A549 (cell line): Measurements from ENCODE around the gene LATS2. TPM values are rescaled to one million over a fixed set of nuclear protein-coding genes. Genes with fewer than 3 reads are reported as not detected.

Experiments used
- ATAC-seq, 2 experiments: fragments of 200-7000 bp in 1 of 2; fragments of >200 bp in 1 of 2; cut with Nextera tagmentation in 1 of 2; cut with Tn5 transposase in 1 of 2; 3 replicates each; pipeline versions ENCODE4 v1.8.0 to v1.9.1; 2018 to 2020; ENCODE audit warnings: mild to moderate bottlenecking in 1 of 2, moderate library complexity in 1 of 2
- CTCF ChIA-PET: fragments of 300-600 bp; sonication (Branson Sonifier 250); formaldehyde crosslinking; extraction: SDS; loops from one replicate; lab custom pipeline; 2021; ENCODE audit warnings: antibody characterized with exemption, inconsistent platforms; lab: Yijun Ruan, JAX
- POLR2A ChIA-PET: fragments of 350-600 bp; formaldehyde crosslinking; extraction: SDS; loops from one replicate; lab custom pipeline; 2021; ENCODE audit warnings: antibody characterized with exemption, inconsistent platforms; lab: Yijun Ruan, JAX
- DNase-seq, 2 experiments: peaks; one replicate each; pipeline versions ENCODE4 v3.0.0 to v3.0.0-alpha.2; 2011 to 2016; ENCODE audit warnings: low read depth in 1 of 2, low spot score in 1 of 2
- FAIRE-seq: peaks from 2 replicates; lab custom pipeline; 2011; peaks lifted over from hg19 to GRCh38; lab: Jason Lieb, UNC
- H3K27ac ChIP-seq, 2 experiments: fragments of >200 bp; sonication (Bioruptor Twin); formaldehyde crosslinking; 3 replicates each; pipeline ENCODE4 v1.5.1; 2016 to 2017
- H3K4me1 ChIP-seq: fragments of >200 bp; sonication (Bioruptor Twin); formaldehyde crosslinking; 3 replicates; pipeline ENCODE4 v1.6.1; 2016
- H3K4me2 ChIP-seq: fragments of >200 bp; sonication (Bioruptor Twin); formaldehyde crosslinking; 3 replicates; pipeline ENCODE4 v1.6.1; 2016
- H3K4me3 ChIP-seq: fragments of >200 bp; sonication (Bioruptor Twin); formaldehyde crosslinking; 3 replicates; pipeline ENCODE4 v1.5.1; 2016
- H3K9me3 ChIP-seq: fragments of >200 bp; sonication (Bioruptor Twin); formaldehyde crosslinking; 3 replicates; pipeline ENCODE4 v1.6.1; 2016
- CBX2 ChIP-seq: fragments of 200-600 bp; sonication (generic); IDR thresholded peaks from 2 replicates; pipeline ENCODE4 v1.6.1; 2016; ENCODE audit warnings: low read depth, mild to moderate bottlenecking, borderline replicate concordance
- CHD4 ChIP-seq: fragments of 200-600 bp; sonication (generic); IDR thresholded peaks from 2 replicates; pipeline ENCODE4 v1.6.1; 2016; ENCODE audit warnings: antibody characterized with exemption, mild to moderate bottlenecking, borderline replicate concordance
- EHF ChIP-seq: fragments of 250-450 bp; sonication (Bioruptor Pico); IDR thresholded peaks from 2 replicates; pipeline ENCODE4 v1.5.0; 2020; ENCODE audit warnings: mild to moderate bottlenecking
- ESRRA ChIP-seq: fragments of 150-350 bp; IDR thresholded peaks from 2 replicates; pipeline ENCODE4 v1.6.1; 2014; ENCODE audit warnings: mild to moderate bottlenecking, low read length, borderline replicate concordance
- HDAC2 ChIP-seq: fragments of 200-600 bp; sonication (generic); IDR thresholded peaks from 2 replicates; pipeline ENCODE4 v1.6.1; 2016
- HEYL ChIP-seq: fragments of 250-450 bp; sonication (Bioruptor Pico); IDR thresholded peaks from 2 replicates; pipeline ENCODE4 v1.8.0; 2021; ENCODE audit warnings: mild to moderate bottlenecking, moderate library complexity
- JUNB ChIP-seq: fragments of >200 bp; sonication (Bioruptor Twin); formaldehyde crosslinking; IDR thresholded peaks from 2 replicates; pipeline ENCODE4 v1.6.1; 2016
- MAFK ChIP-seq: fragments of 450-650 bp; IDR thresholded peaks from 2 replicates; pipeline ENCODE4 v1.6.1; 2014; ENCODE audit not compliant: partially characterized antibody
- MAZ ChIP-seq: fragments of 150-350 bp; IDR thresholded peaks from 2 replicates; pipeline ENCODE4 v1.6.1; 2014; ENCODE audit warnings: antibody characterized with exemption, low read depth, low read length, borderline replicate concordance
- MYC ChIP-seq: IDR thresholded peaks from 2 replicates; pipeline ENCODE4 v1.6.1; 2012; ENCODE audit warnings: mild to moderate bottlenecking, inconsistent platforms, low read length, improper control_type of control experiment, borderline replicate concordance
- NFE2L2 ChIP-seq: fragments of 150-350 bp; conservative IDR thresholded peaks from 2 replicates; pipeline ENCODE4 v1.6.1; 2014; ENCODE audit warnings: low read length
- NR3C1 ChIP-seq: fragments of >200 bp; sonication (Bioruptor Twin); formaldehyde crosslinking; IDR thresholded peaks from 3 replicates; pipeline ENCODE4 v1.6.1; 2017
- POLR2AphosphoS2 ChIP-seq: conservative IDR thresholded peaks from 2 replicates; pipeline ENCODE4 v1.6.1; 2012; ENCODE audit warnings: low read length, improper control_type of control experiment, inconsistent platforms
- RAD21 ChIP-seq, 2 experiments: fragments of >200 bp in 1 of 2; sonication (Bioruptor Twin) in 1 of 2; formaldehyde crosslinking in 1 of 2; IDR thresholded peaks in 1 of 2; conservative IDR thresholded peaks in 1 of 2; 2 replicates in 1 of 2; 3 replicates in 1 of 2; pipeline ENCODE4 v1.6.1; 2012 to 2018; ENCODE audit warnings: inconsistent platforms in 1 of 2
- RARB ChIP-seq: fragments of 250-450 bp; sonication (Bioruptor Pico); IDR thresholded peaks from 2 replicates; pipeline ENCODE4 v1.8.0; 2021; ENCODE audit warnings: mild to moderate bottlenecking, moderate library complexity
- RFX5 ChIP-seq: fragments of 450-650 bp; IDR thresholded peaks from 2 replicates; pipeline ENCODE4 v1.7.1; 2014; ENCODE audit warnings: antibody characterized with exemption, mild to moderate bottlenecking, moderate library complexity
- SMC3 ChIP-seq: fragments of >200 bp; sonication (Bioruptor Twin); formaldehyde crosslinking; IDR thresholded peaks from 3 replicates; pipeline ENCODE4 v1.6.1; 2018; ENCODE audit warnings: inconsistent platforms
- ZC3H11A ChIP-seq: fragments of 450-650 bp; IDR thresholded peaks from 2 replicates; pipeline ENCODE4 v1.6.1; 2014; ENCODE audit warnings: antibody characterized with exemption, mild to moderate bottlenecking
- ZFP36 ChIP-seq: fragments of 450-650 bp; IDR thresholded peaks from 2 replicates; pipeline ENCODE4 v1.6.1; 2014; ENCODE audit warnings: borderline replicate concordance; ENCODE audit not compliant: partially characterized antibody
- WGBS: methylation state at CpG from one replicate; pipeline ENCODE4 v1.1.6; 2017; ENCODE audit errors: missing lambda C conversion rate; 5-methylcytosine and 5-hydroxymethylcytosine counted together
- polyA plus RNA-seq, 4 experiments: library from polyadenylated mRNA; depleted of rRNA in 3 of 4; stranded (reverse); fragments of >200 nt; fragmentation: RNase III in 1 of 4; extraction: RNeasy Plus Mini Kit Qiagen cat#74134 plus additional on column Dnase treatment in 1 of 4; gene quantifications; 2 replicates in 3 of 4; 3 replicates in 1 of 4; pipeline ENCODE4 v1.2.3, GENCODE V29; 2011 to 2017
- TF ChIP-seq, protein P1 (sequence below): IDR thresholded peaks from 2 replicates; pipeline ENCODE4 v1.6.1; 2012
- TF ChIP-seq, protein P2 (sequence below): fragments of 450-650 bp; IDR thresholded peaks from 2 replicates; pipeline ENCODE4 v1.6.1; 2014; ENCODE audit warnings: antibody characterized with exemption
- TF ChIP-seq, protein P3 (sequence below): fragments of >200 bp; sonication (Bioruptor Twin); formaldehyde crosslinking; IDR thresholded peaks from 3 replicates; pipeline ENCODE4 v1.6.1; 2016
- TF ChIP-seq, protein P4 (sequence below): fragments of 200-600 bp; sonication (generic); IDR thresholded peaks from 2 replicates; pipeline ENCODE4 v1.6.1; 2016; ENCODE audit warnings: antibody characterized with exemption, mild to moderate bottlenecking, moderate library complexity
- TF ChIP-seq, protein P5 (sequence below): IDR thresholded peaks from 2 replicates; pipeline ENCODE4 v1.6.1; 2012; ENCODE audit warnings: low read depth, borderline replicate concordance
- TF ChIP-seq, protein P6 (sequence below): IDR thresholded peaks from 2 replicates; pipeline ENCODE4 v1.6.1; 2012

LATS2 gene
- polyA plus RNA-seq, 2 of the 4 experiments (the other 2 are of a cell fraction) = 7.8 to 7.9 TPM

DNA sequence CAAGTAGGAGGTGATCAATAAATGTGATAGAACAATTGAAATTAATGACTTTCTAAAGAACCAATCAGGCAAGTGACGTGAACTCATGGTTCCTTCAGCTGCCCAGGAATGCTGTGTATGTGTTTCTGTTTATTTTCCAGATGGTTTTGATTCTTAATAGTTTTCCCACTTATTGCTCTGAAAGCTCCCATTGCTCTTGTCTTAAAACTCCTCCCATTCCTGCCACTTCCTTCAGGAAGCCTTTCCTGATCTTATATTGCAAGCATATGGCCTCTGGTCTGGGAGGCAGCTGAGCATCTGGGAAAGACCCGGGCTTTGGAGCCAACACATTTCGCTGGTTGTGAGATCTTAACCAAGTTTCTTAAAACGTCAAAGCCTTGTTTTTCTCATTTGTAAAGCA lies 17.1 kb upstream of the LATS2 start:
- no peak overlapping the region for H3K4me2 ChIP-seq
- H3K27ac ChIP-seq = no peak overlapping the region
- 85% methylated on average over 4 of the region's 4 CpGs for WGBS
- CTCF ChIA-PET = interaction anchor here (1.5 to 1.6 kb wide), 2 partner anchors 9 to 19 kb away, joined by 3 to 4 read pairs; no protein-coding TSS in a partner anchor
- TF ChIP-seq RAD21 (conservative IDR thresholded peaks at IDR 0.05 in 1 of 2, IDR thresholded peaks at IDR 0.05 in 1 of 2) = no peak
- TF ChIP-seq EHF = no peak
- TF ChIP-seq ESRRA = no peak
- TF ChIP-seq RARB (CRISPR knock-in tag) = no peak
- TF ChIP-seq, protein P1, sequence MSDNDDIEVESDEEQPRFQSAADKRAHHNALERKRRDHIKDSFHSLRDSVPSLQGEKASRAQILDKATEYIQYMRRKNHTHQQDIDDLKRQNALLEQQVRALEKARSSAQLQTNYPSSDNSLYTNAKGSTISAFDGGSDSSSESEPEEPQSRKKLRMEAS = no peak
- TF ChIP-seq MAFK = no peak
- TF ChIP-seq ZFP36 = no peak
- TF ChIP-seq CBX2 = no peak
- no peak for TF ChIP-seq RFX5
- TF ChIP-seq NFE2L2 = no peak
- no peak for TF ChIP-seq ZC3H11A
- TF ChIP-seq POLR2AphosphoS2 = no peak
- TF ChIP-seq, protein P2, sequence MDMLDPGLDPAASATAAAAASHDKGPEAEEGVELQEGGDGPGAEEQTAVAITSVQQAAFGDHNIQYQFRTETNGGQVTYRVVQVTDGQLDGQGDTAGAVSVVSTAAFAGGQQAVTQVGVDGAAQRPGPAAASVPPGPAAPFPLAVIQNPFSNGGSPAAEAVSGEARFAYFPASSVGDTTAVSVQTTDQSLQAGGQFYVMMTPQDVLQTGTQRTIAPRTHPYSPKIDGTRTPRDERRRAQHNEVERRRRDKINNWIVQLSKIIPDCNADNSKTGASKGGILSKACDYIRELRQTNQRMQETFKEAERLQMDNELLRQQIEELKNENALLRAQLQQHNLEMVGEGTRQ = no peak
- TF ChIP-seq, protein P3, sequence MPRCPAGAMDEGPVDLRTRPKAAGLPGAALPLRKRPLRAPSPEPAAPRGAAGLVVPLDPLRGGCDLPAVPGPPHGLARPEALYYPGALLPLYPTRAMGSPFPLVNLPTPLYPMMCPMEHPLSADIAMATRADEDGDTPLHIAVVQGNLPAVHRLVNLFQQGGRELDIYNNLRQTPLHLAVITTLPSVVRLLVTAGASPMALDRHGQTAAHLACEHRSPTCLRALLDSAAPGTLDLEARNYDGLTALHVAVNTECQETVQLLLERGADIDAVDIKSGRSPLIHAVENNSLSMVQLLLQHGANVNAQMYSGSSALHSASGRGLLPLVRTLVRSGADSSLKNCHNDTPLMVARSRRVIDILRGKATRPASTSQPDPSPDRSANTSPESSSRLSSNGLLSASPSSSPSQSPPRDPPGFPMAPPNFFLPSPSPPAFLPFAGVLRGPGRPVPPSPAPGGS = no peak
- TF ChIP-seq HDAC2 = no peak
- FAIRE-seq (no peak), DNase-seq (no peak), ATAC-seq (no peak)
- H3K9me3 ChIP-seq = no peaks in the 10 kb centered on the region
- no peak overlapping the region for H3K4me3 ChIP-seq
- H3K4me1 ChIP-seq = no peaks in the 10 kb centered on the region; the same call in 2 of the 3 replicates
- POLR2A ChIA-PET = interaction anchor here (0.6 kb wide), 1 partner anchor 102 kb away, joined by 3 read pairs; no protein-coding TSS in a partner anchor

DNA sequence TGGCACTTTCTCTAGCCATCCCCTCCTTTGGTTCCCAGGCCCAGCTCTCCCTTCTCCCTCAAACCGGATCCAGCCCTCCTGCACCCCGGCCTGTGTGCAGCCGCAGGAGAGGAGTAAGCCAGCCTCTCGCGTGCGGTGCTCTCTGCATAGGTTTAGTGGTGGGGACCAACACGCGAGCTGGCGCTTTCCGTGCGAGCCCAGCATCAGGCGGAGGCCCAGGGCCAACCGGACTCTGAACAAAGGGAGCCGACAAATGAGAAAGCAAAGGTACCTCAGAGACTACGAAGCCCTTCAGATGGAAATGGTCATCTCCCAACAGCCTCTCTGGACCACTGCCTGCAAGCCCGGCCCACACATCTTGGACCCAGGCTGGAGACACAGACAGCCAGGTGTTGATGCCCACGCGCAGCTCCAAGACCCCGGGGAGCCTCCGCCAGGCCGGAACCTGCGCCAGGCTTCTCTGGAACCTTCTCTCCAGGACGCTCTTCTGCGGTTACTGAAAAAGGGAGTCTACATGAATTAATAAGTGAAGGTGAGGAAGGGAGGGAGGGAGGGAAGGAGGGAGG lies 16.5 kb upstream of the LATS2 start:
- ChIA-PET CTCF (interaction anchor here (0.8 to 1.6 kb wide), 3 partner anchors 8 to 33 kb away, joined by 3 to 4 read pairs (median 3); no protein-coding TSS in a partner anchor), POLR2A (no interaction called here)
- no peak overlapping the region for H3K27ac ChIP-seq
- H3K4me1 ChIP-seq = no peaks in the 10 kb centered on the region; the same call in 2 of the 3 replicates
- no peak overlapping the region for H3K4me2 ChIP-seq
- ATAC-seq (no peak), DNase-seq (no peak), FAIRE-seq (no peak)
- WGBS = 95% methylated on average over 20 of the region's 24 CpGs
- H3K9me3 ChIP-seq = no peaks in the 10 kb centered on the region
- no peak for TF ChIP-seq SMC3
- TF ChIP-seq HEYL (CRISPR knock-in tag) = no peak
- TF ChIP-seq, protein P1 = no peak
- no peak for TF ChIP-seq JUNB
- TF ChIP-seq, protein P4, sequence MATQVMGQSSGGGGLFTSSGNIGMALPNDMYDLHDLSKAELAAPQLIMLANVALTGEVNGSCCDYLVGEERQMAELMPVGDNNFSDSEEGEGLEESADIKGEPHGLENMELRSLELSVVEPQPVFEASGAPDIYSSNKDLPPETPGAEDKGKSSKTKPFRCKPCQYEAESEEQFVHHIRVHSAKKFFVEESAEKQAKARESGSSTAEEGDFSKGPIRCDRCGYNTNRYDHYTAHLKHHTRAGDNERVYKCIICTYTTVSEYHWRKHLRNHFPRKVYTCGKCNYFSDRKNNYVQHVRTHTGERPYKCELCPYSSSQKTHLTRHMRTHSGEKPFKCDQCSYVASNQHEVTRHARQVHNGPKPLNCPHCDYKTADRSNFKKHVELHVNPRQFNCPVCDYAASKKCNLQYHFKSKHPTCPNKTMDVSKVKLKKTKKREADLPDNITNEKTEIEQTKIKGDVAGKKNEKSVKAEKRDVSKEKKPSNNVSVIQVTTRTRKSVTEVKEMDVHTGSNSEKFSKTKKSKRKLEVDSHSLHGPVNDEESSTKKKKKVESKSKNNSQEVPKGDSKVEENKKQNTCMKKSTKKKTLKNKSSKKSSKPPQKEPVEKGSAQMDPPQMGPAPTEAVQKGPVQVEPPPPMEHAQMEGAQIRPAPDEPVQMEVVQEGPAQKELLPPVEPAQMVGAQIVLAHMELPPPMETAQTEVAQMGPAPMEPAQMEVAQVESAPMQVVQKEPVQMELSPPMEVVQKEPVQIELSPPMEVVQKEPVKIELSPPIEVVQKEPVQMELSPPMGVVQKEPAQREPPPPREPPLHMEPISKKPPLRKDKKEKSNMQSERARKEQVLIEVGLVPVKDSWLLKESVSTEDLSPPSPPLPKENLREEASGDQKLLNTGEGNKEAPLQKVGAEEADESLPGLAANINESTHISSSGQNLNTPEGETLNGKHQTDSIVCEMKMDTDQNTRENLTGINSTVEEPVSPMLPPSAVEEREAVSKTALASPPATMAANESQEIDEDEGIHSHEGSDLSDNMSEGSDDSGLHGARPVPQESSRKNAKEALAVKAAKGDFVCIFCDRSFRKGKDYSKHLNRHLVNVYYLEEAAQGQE = no peak
- no peak for TF ChIP-seq MAZ
- no peak for TF ChIP-seq MYC
- no peak for TF ChIP-seq NR3C1
- TF ChIP-seq CHD4 = no peak
- TF ChIP-seq, protein P5, sequence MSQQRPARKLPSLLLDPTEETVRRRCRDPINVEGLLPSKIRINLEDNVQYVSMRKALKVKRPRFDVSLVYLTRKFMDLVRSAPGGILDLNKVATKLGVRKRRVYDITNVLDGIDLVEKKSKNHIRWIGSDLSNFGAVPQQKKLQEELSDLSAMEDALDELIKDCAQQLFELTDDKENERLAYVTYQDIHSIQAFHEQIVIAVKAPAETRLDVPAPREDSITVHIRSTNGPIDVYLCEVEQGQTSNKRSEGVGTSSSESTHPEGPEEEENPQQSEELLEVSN = no peak
- TF ChIP-seq, protein P6, sequence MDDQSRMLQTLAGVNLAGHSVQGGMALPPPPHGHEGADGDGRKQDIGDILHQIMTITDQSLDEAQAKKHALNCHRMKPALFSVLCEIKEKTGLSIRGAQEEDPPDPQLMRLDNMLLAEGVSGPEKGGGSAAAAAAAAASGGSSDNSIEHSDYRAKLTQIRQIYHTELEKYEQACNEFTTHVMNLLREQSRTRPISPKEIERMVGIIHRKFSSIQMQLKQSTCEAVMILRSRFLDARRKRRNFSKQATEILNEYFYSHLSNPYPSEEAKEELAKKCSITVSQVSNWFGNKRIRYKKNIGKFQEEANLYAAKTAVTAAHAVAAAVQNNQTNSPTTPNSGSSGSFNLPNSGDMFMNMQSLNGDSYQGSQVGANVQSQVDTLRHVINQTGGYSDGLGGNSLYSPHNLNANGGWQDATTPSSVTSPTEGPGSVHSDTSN = no peak
- no peak overlapping the region for H3K4me3 ChIP-seq
